Body of pancreas (tissue), 4 donors: ENCODE results near the gene TUT7.

ENCODE experiments used
- CTCF ChIP-seq, 7 experiments: fragments of 450-650 bp in 4 of 7; fragments of 200-600 bp in 3 of 7; sonication (generic) in 3 of 7; IDR thresholded peaks; one replicate each; pipeline ENCODE4 v1.5.1; 2016 to 2019; ENCODE audit warnings: antibody characterized with exemption in 7 of 7
- POLR2A ChIP-seq, 3 donors: fragments of 450-650 bp; IDR thresholded peaks; one replicate each; pipeline ENCODE4 v1.6.1; 2016; ENCODE audit warnings: antibody characterized with exemption in 3 of 3, mild to moderate bottlenecking in 2 of 3

GRCh38 chr9:86250123-86250522 is 104.1 kb downstream of the TUT7 start:
- TF ChIP-seq CTCF (IDR thresholded peaks at IDR 0.05) (no peak), POLR2A (IDR thresholded peaks at IDR 0.05) (no peak)
